Astrocyte (in vitro differentiated cells and primary cell): ENCODE data around the gene CRHR1. TPM values are rescaled to one million over a fixed set of nuclear protein-coding genes. Genes with fewer than 3 reads are reported as not detected.

Experiments
- DNase-seq: peaks from one replicate; pipeline ENCODE4 v3.0.0-alpha.2; 2010; ENCODE audit warnings: low read depth
- FAIRE-seq: peaks from 2 replicates; lab custom pipeline; 2011; peaks lifted over from hg19 to GRCh38; lab: Jason Lieb, UNC
- H2AFZ ChIP-seq: 2 replicates; pipeline ENCODE4 v1.6.0; 2012; ENCODE audit warnings: low read depth, low read length, inconsistent platforms
- H3K27ac ChIP-seq: 2 replicates; pipeline ENCODE4 v1.5.1; 2011; ENCODE audit warnings: low read depth, low read length, inconsistent platforms
- H3K27me3 ChIP-seq: 2 replicates; pipeline ENCODE4 v1.6.0; 2011; ENCODE audit warnings: low read length, inconsistent platforms; ENCODE audit not compliant: insufficient read depth
- H3K36me3 ChIP-seq: 2 replicates; pipeline ENCODE4 v1.5.1; 2011; ENCODE audit warnings: low read length, inconsistent platforms; ENCODE audit not compliant: insufficient read depth
- H3K4me1 ChIP-seq: 2 replicates; pipeline ENCODE4 v1.5.1; 2011; ENCODE audit warnings: low read length, inconsistent platforms; ENCODE audit not compliant: insufficient read depth
- H3K4me2 ChIP-seq: 2 replicates; pipeline ENCODE4 v1.6.0; 2012; ENCODE audit warnings: low read length, inconsistent platforms
- H3K4me3 ChIP-seq: 2 replicates; pipeline ENCODE4 v1.5.1; 2011; ENCODE audit warnings: low read depth, mild to moderate bottlenecking, low read length, inconsistent platforms; ENCODE audit not compliant: insufficient read depth
- H3K79me2 ChIP-seq: 2 replicates; pipeline ENCODE4 v1.6.0; 2012; ENCODE audit warnings: mild to moderate bottlenecking, low read length, inconsistent platforms; ENCODE audit not compliant: insufficient read depth
- H3K9ac ChIP-seq: 2 replicates; pipeline ENCODE4 v1.6.0; 2012; ENCODE audit warnings: mild to moderate bottlenecking, low read length, inconsistent platforms
- H3K9me3 ChIP-seq: 2 replicates; pipeline ENCODE4 v1.5.1; 2012; ENCODE audit warnings: low read depth, mild to moderate bottlenecking, low read length, inconsistent platforms; ENCODE audit not compliant: insufficient read depth
- H4K20me1 ChIP-seq: 2 replicates; pipeline ENCODE4 v1.6.0; 2012; ENCODE audit warnings: low read length, inconsistent platforms; ENCODE audit not compliant: insufficient read depth
- H3K27ac Mint-ChIP-seq: one replicate; pipeline ENCODE4 v1.8.0; 2021; ENCODE audit warnings: mild to moderate bottlenecking, mixed read lengths; ENCODE audit not compliant: unreplicated experiment
- H3K27me3 Mint-ChIP-seq: one replicate; pipeline ENCODE4 v1.8.0; 2021; ENCODE audit warnings: low read depth, mixed read lengths; ENCODE audit not compliant: unreplicated experiment
- H3K36me3 Mint-ChIP-seq: one replicate; pipeline ENCODE4 v1.8.0; 2021; ENCODE audit warnings: low read depth, mixed read lengths; ENCODE audit not compliant: unreplicated experiment
- H3K4me1 Mint-ChIP-seq: one replicate; pipeline ENCODE4 v1.8.0; 2021; ENCODE audit warnings: low read depth, mixed read lengths; ENCODE audit not compliant: unreplicated experiment
- H3K4me3 Mint-ChIP-seq: one replicate; pipeline ENCODE4 v1.8.0; 2021; ENCODE audit warnings: mild to moderate bottlenecking, moderate library complexity, mixed read lengths; ENCODE audit not compliant: unreplicated experiment
- H3K9me3 Mint-ChIP-seq: one replicate; pipeline ENCODE4 v1.8.0; 2021; ENCODE audit warnings: mild to moderate bottlenecking, mixed read lengths; ENCODE audit not compliant: unreplicated experiment
- CTCF ChIP-seq: IDR thresholded peaks from 2 replicates; pipeline ENCODE4 v1.5.1; 2011; ENCODE audit warnings: low read depth, mild to moderate bottlenecking, inconsistent platforms, low read length, moderate library complexity; ENCODE audit not compliant: insufficient read depth
- EZH2 ChIP-seq: IDR thresholded peaks from 2 replicates; pipeline ENCODE4 v1.6.1; 2012; ENCODE audit warnings: mild to moderate bottlenecking, low read length, inconsistent platforms; ENCODE audit not compliant: insufficient read depth
- total RNA-seq: library from RNA; stranded (reverse); gene quantifications from 2 replicates; pipeline ENCODE4 v1.2.1, GENCODE V29; 2021

Gene CRHR1
- total RNA-seq, 1 donor from 2014 or later = 0.20 TPM

- H3K27me3 Mint-ChIP-seq = peaks cover 77% of the 10 kb centered on the region
- H4K20me1 ChIP-seq = no peaks in the 10 kb centered on the region
- no peak for DNase-seq
- H2AFZ ChIP-seq = no peak overlapping the region
- H3K4me1 Mint-ChIP-seq = peaks cover 3% of the 10 kb centered on the region
- no peaks in the 10 kb centered on the region for H3K36me3 ChIP-seq
- peaks cover 4% of the 10 kb centered on the region for H3K36me3 Mint-ChIP-seq
- peaks cover 53% of the 10 kb centered on the region for H3K27me3 ChIP-seq
- TF ChIP-seq CTCF = no peak
- no peak for TF ChIP-seq EZH2
- H3K79me2 ChIP-seq = no peaks in the 10 kb centered on the region
- no peak overlapping the region for H3K9ac ChIP-seq
- no peak overlapping the region for H3K27ac ChIP-seq
- H3K4me3 ChIP-seq = no peak overlapping the region
- no peaks in the 10 kb centered on the region for H3K9me3 ChIP-seq
- H3K4me3 Mint-ChIP-seq = no peak overlapping the region
- H3K4me2 ChIP-seq = no peak overlapping the region
- no peak overlapping the region for H3K27ac Mint-ChIP-seq
- H3K9me3 Mint-ChIP-seq = peaks cover 1% of the 10 kb centered on the region
- no peak for FAIRE-seq
- peaks cover 5% of the 10 kb centered on the region for H3K4me1 ChIP-seq
These were observed 5.8 kb downstream of the CRHR1 start for GRCh38 chr17:45789874-45790273.

GRCh38 chr17:45790296-45790922 lies 6.3 kb downstream of the CRHR1 start:
- no peak overlapping the region for H3K4me3 Mint-ChIP-seq
- no peak overlapping the region for H3K4me3 ChIP-seq
- peaks cover under 1% of the 10 kb centered on the region for H3K4me1 ChIP-seq
- H3K4me1 Mint-ChIP-seq = peaks cover 3% of the 10 kb centered on the region
- no peak overlapping the region for H3K9ac ChIP-seq
- TF ChIP-seq CTCF = no peak
- TF ChIP-seq EZH2 = no peak
- H4K20me1 ChIP-seq = no peaks in the 10 kb centered on the region
- H2AFZ ChIP-seq = no peak overlapping the region
- no peaks in the 10 kb centered on the region for H3K79me2 ChIP-seq
- H3K36me3 Mint-ChIP-seq = peaks cover 4% of the 10 kb centered on the region
- H3K27ac Mint-ChIP-seq = no peak overlapping the region
- no peak for DNase-seq
- FAIRE-seq = no peak
- H3K4me2 ChIP-seq = no peak overlapping the region
- no peaks in the 10 kb centered on the region for H3K9me3 ChIP-seq
- H3K36me3 ChIP-seq = no peaks in the 10 kb centered on the region
- H3K27me3 ChIP-seq = peaks cover 48% of the 10 kb centered on the region
- peaks cover 81% of the 10 kb centered on the region for H3K27me3 Mint-ChIP-seq
- no peak overlapping the region for H3K27ac ChIP-seq
- H3K9me3 Mint-ChIP-seq = peaks cover 1% of the 10 kb centered on the region

GRCh38 chr17:45791041-45791582 lies 7.0 kb downstream of the CRHR1 start:
- no peak for FAIRE-seq
- no peaks in the 10 kb centered on the region for H3K4me1 ChIP-seq
- no peaks in the 10 kb centered on the region for H4K20me1 ChIP-seq
- H2AFZ ChIP-seq = no peak overlapping the region
- H3K9ac ChIP-seq = no peak overlapping the region
- Mint-ChIP-seq H3K4me3 (no peak overlapping the region), H3K36me3 (peaks cover 4% of the 10 kb centered on the region), H3K4me1 (peaks cover 3% of the 10 kb centered on the region), H3K9me3 (peaks cover 1% of the 10 kb centered on the region), H3K27ac (no peak overlapping the region), H3K27me3 (peaks cover 83% of the 10 kb centered on the region)
- H3K36me3 ChIP-seq = no peaks in the 10 kb centered on the region
- H3K27me3 ChIP-seq = peaks cover 45% of the 10 kb centered on the region
- no peaks in the 10 kb centered on the region for H3K9me3 ChIP-seq
- no peak for TF ChIP-seq EZH2
- no peak for TF ChIP-seq CTCF
- H3K79me2 ChIP-seq = no peaks in the 10 kb centered on the region
- no peak for DNase-seq
- H3K27ac ChIP-seq = no peak overlapping the region
- no peak overlapping the region for H3K4me3 ChIP-seq
- no peak overlapping the region for H3K4me2 ChIP-seq
